ENCODE data around the gene CALCR. TPM values are rescaled to one million over a fixed set of nuclear protein-coding genes. Genes with fewer than 3 reads are reported as not detected.

Gene CALCR
- polyA plus RNA-seq, 2 of the 4 experiments (the other 2 are of a cell fraction), result 0.06 TPM; not detected in 1

DNA sequence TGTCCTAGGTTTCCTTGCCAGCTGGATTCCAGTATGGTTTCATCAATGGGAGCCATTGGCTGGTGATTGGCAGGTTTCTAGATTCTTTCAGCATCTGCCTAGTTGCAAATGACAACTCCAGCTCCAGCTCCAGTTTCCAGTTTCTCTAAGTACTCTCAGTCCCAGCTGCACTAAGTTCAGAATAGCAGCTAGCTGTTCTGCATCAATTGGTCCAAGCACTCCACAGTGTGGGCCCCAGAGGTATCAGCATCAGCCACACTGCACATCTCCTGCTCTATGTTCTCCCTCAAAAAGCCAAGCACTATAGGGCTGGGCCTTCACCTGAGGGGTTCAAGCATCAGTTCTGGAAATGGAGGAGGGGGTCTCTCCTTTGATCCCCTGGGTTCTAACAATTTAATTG lies 198.9 kb downstream of the CALCR start:
- ATAC-seq, result peak in 1 of 2 experiments; percentile 19; a peak in 1 of 6 replicates
- ChIA-PET POLR2A (no interaction called here), CTCF (no interaction called here)
- no peak overlapping the region for H3K4me2 ChIP-seq
- H3K4me3 ChIP-seq, result no peak overlapping the region
- no peak for DNase-seq (ENCODE audit: low read depth in 1 of 2, low spot score in 1 of 2)
- TF ChIP-seq CEBPB (IDR thresholded peaks at IDR 0.05) (no peak), TP53 (CRISPR knock-in tag; IDR thresholded peaks at IDR 0.05) (no peak), ZC3H11A (IDR thresholded peaks at IDR 0.05) (no peak), PBX3 (IDR thresholded peaks at IDR 0.05) (no peak), ZSCAN20 (CRISPR knock-in tag; IDR thresholded peaks at IDR 0.05) (no peak), SMC3 (IDR thresholded peaks at IDR 0.05) (no peak), MAZ (IDR thresholded peaks at IDR 0.05; ENCODE audit: borderline replicate concordance, low read depth, low read length) (no peak), NPAS2 (CRISPR knock-in tag; IDR thresholded peaks at IDR 0.05; ENCODE audit: borderline replicate concordance) (no peak), RARB (CRISPR knock-in tag; IDR thresholded peaks at IDR 0.05) (no peak), FOSB (CRISPR knock-in tag; IDR thresholded peaks at IDR 0.05) (no peak), KDM5A (IDR thresholded peaks at IDR 0.05) (no peak), BHLHE40 (IDR thresholded peaks at IDR 0.05; ENCODE audit: low read depth, low read length) (no peak), MYC (IDR thresholded peaks at IDR 0.05; ENCODE audit: borderline replicate concordance, low read length) (no peak)
- TF ChIP-seq, protein P1, sequence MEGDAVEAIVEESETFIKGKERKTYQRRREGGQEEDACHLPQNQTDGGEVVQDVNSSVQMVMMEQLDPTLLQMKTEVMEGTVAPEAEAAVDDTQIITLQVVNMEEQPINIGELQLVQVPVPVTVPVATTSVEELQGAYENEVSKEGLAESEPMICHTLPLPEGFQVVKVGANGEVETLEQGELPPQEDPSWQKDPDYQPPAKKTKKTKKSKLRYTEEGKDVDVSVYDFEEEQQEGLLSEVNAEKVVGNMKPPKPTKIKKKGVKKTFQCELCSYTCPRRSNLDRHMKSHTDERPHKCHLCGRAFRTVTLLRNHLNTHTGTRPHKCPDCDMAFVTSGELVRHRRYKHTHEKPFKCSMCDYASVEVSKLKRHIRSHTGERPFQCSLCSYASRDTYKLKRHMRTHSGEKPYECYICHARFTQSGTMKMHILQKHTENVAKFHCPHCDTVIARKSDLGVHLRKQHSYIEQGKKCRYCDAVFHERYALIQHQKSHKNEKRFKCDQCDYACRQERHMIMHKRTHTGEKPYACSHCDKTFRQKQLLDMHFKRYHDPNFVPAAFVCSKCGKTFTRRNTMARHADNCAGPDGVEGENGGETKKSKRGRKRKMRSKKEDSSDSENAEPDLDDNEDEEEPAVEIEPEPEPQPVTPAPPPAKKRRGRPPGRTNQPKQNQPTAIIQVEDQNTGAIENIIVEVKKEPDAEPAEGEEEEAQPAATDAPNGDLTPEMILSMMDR (IDR thresholded peaks at IDR 0.05), result no peak
- TF ChIP-seq, protein P2, sequence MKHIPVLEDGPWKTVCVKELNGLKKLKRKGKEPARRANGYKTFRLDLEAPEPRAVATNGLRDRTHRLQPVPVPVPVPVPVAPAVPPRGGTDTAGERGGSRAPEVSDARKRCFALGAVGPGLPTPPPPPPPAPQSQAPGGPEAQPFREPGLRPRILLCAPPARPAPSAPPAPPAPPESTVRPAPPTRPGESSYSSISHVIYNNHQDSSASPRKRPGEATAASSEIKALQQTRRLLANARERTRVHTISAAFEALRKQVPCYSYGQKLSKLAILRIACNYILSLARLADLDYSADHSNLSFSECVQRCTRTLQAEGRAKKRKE (CRISPR knock-in tag; IDR thresholded peaks at IDR 0.05; ENCODE audit: low read depth), result no peak
- H3K27ac ChIP-seq, result no peak overlapping the region
- peaks cover 4% of the 10 kb centered on the region; the same call in 1 of the 3 replicates for H3K9me3 ChIP-seq
- no peaks in the 10 kb centered on the region for H3K4me1 ChIP-seq
- no peak for FAIRE-seq

Small RNA genes within 50 kb of the gene (small RNA-seq; reads per million reads assigned to genes)
- gene MIR489 (0 reads per million in 6 experiments), gene MIR653 (0 to 5.2 (median 1.9) reads per million in 6 experiments)
